HG02588 (cell line): Measurements from ENCODE around the gene DLG4.
"Not testable (repeated sequence)": the region's sequence is repeated elsewhere in the genome, so short reads cannot be mapped to it uniquely, and the experiment has no call there.

Experiments used
- ATAC-seq: cut with Tn5 transposase; IDR thresholded peaks from one replicate; pipeline ENCODE4 v1.9.1; 2021; ENCODE audit warnings: mild to moderate bottlenecking, moderate library complexity; ENCODE audit not compliant: unreplicated experiment

Gene DLG4

GRCh38 chr17:7168841-7169564, 50.6 kb downstream of the DLG4 start:
- not testable (repeated sequence) for ATAC-seq

- no peak for ATAC-seq
Observed at GRCh38 chr17:7167832-7168231, 51.8 kb downstream of the DLG4 start.

DNA sequence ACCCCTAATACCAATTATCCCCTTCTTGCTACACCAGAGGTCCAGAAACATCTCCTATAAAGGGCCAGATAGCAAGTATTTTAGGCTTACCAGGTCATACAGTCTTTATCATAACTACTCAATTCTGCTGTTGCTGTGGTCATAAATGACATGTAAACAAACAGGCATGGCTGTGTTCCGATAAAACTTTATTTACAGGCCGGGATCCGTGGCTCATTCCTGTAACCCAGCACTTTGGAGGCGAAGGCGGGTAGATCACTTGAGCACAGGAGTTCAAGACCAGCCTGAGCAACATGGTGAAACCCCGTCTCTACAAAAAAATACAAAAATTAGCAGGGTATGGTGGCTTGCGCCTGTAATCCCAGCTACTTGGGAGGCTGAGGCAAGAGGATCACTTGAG, 52.8 kb downstream of the DLG4 start:
- no peak for ATAC-seq

DNA sequence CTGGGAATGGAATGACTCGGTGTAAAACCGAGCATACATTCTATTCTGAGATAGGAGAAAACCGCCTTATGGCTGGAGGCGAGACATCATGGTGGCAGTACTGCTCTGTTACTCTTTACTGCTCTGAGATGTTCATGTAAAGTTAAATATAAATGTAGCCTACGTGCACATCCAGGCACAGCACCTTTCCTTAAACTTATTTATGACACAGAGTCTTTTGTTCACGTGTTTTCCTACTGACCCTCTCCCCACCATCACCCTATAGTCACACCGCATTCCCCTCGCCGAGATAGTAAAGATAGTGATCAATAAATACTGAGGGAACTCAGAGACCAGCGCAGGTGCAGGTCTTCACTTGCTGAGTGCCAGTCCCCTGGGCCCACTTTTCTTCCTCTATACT, 60.1 kb downstream of the DLG4 start:
- ATAC-seq, result not testable (repeated sequence)

- not testable (repeated sequence) for ATAC-seq
Observed at GRCh38 chr17:7158424-7158823, 61.2 kb downstream of the DLG4 start.

DNA sequence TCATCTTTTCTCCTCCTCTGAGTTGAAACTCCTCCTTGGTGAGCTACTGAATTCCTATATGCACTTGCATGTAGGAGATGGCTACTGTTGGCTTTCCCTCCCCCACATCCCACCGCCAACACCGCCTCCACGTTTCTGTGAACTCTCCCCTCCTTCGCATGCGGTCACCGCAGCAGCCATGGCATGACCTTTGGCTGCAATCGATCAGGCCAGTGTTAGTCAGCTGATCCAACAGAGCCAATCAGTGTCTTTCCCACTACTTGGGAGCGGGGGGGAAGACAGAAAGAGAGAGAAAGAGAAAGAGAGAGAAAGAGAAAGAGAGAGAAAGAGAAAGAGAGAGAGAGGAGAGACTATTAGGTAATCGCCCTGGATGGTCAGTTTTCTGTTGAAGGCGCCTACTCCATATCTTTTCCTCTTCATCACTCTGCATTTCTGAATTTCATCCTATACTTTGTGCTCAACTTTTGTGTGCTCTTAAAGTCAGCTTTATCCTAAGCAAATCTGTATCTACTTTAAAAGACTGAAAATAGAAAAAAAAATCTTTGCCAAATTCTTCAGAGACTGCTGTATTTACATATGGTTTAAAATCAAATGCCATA, 63.2 kb downstream of the DLG4 start:
- no peak for ATAC-seq

DNA sequence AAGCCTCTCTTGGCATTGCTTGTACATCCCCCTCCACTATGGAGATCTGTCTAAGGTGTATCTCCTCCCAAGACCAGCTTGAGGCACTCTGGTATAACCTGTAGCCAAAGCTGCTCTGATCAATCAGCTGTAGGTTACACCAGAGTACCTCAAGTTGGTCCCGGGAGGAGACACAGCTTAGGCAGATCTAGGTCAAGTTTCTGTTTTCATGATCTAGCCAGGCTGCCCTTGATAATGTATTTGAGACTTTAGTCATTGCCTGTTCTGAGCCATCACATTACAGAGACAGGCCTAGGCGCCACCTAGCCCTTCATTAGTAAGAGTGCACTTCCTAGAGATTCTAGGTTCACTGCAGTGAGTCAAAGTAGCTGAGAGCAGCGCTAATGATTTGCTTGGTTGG, 71.9 kb downstream of the DLG4 start:
- no peak for ATAC-seq

GRCh38 chr17:7146115-7146514, 73.5 kb downstream of the DLG4 start:
- ATAC-seq, result no peak

GRCh38 chr17:7144213-7144612, 75.4 kb downstream of the DLG4 start:
- ATAC-seq, result no peak

- ATAC-seq, result no peak
Observed at GRCh38 chr17:7141824-7142223, 77.8 kb downstream of the DLG4 start.

GRCh38 chr17:7139400-7139799, 80.2 kb downstream of the DLG4 start:
- no peak for ATAC-seq

GRCh38 chr17:7138800-7139381, 80.7 kb downstream of the DLG4 start:
- ATAC-seq, result no peak

DNA sequence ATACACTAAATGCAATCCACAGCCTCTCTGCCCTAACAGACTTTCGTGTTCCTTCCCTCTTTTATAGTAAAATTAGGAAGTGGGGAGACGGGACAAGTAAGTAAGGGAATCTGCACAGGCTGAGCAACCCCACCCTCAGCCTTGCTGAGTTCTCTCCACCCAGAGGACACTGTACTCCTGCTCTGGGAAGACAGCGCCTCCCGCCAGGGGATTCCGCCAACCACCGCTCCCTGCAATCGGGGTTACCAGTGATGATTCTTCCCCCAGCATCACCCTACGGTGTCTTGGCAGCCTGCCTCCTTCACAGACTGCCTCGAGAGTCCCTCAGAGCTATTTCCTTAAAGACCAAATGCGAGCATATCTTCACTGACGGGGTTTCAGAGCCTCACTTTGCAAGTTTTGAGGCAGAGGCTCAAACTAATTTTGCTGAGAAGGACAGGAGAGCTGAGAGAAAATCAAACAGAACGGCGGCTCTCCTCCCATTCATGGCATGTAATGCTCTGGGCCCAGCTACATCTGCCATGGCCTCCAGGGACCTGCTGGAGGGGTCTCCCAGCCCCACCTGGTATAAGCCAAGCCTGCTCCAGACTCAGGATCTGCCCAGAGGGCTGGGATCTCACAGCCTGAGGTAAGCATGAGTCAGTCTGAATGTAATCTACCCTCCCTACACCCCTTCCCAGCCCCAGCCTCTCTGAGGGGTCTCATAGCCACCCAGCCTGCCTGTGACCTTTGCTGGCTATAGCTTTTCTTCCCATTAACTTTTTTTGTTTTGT, 82.3 kb downstream of the DLG4 start:
- ATAC-seq, result no peak
